ENCODE measurements around the gene RALGAPA1. TPM values are rescaled to one million over a fixed set of nuclear protein-coding genes. Genes with fewer than 3 reads are reported as not detected.

The RALGAPA1 gene
- total and polyA plus RNA-seq, 7 donors, result 10.2 to 89.9 (median 58.6) TPM

GRCh38 chr14:35578639-35579038, 230.5 kb downstream of the RALGAPA1 start:
- TF ChIP-seq POLR2AphosphoS5 (IDR thresholded peaks at IDR 0.05), result no peak
- TF ChIP-seq EP300 (IDR thresholded peaks at IDR 0.05), result no peak
- no peak for TF ChIP-seq POLR2A (IDR thresholded peaks at IDR 0.05)
- TF ChIP-seq CTCF (IDR thresholded peaks at IDR 0.05), result no peak
- Histone ChIP-seq H3K4me3 (no peak overlapping the region), H3K27ac (no peak overlapping the region), H3K9me3 (no peaks in the 10 kb centered on the region), H3K4me1 (no peaks in the 10 kb centered on the region), H3K36me3 (peaks cover 0 to 5% (median 0%) of the 10 kb centered on the region in 4 donors), H3K27me3 (no peaks in the 10 kb centered on the region)
- intact Hi-C loops (cut with DNase I), result no loop called here
- no peak for DNase-seq

GRCh38 chr14:35578135-35578534, 231.0 kb downstream of the RALGAPA1 start:
- H3K27me3 ChIP-seq, result no peaks in the 10 kb centered on the region
- no peak for DNase-seq
- H3K27ac ChIP-seq, result no peak overlapping the region
- WGBS, 2 donors, result 91% methylated on average over 2 of the region's 2 CpGs
- TF ChIP-seq EP300 (IDR thresholded peaks at IDR 0.05), result no peak
- TF ChIP-seq CTCF (IDR thresholded peaks at IDR 0.05), result no peak
- TF ChIP-seq POLR2A (IDR thresholded peaks at IDR 0.05), result no peak
- no peak for TF ChIP-seq POLR2AphosphoS5 (IDR thresholded peaks at IDR 0.05)
- H3K36me3 ChIP-seq, result peaks cover 0 to 5% (median 0%) of the 10 kb centered on the region in 4 donors
- H3K4me1 ChIP-seq, result no peaks in the 10 kb centered on the region
- H3K4me3 ChIP-seq, result no peak overlapping the region
- no peaks in the 10 kb centered on the region for H3K9me3 ChIP-seq
- intact Hi-C loops (cut with DNase I), result no loop called here

GRCh38 chr14:35576856-35577255, 232.2 kb downstream of the RALGAPA1 start:
- intact Hi-C loops (cut with DNase I), result no loop called here
- Histone ChIP-seq H3K4me3 (no peak overlapping the region), H3K27me3 (no peaks in the 10 kb centered on the region), H3K27ac (no peak overlapping the region), H3K9me3 (no peaks in the 10 kb centered on the region), H3K36me3 (peaks cover 0 to 8% (median 0%) of the 10 kb centered on the region in 4 donors), H3K4me1 (no peaks in the 10 kb centered on the region)
- no peak for DNase-seq
- WGBS, 2 donors, result 98% methylated on average over 1 of the region's 1 CpG
- TF ChIP-seq POLR2A (IDR thresholded peaks at IDR 0.05) (no peak), CTCF (IDR thresholded peaks at IDR 0.05) (no peak), EP300 (IDR thresholded peaks at IDR 0.05) (no peak), POLR2AphosphoS5 (IDR thresholded peaks at IDR 0.05) (no peak)

- Histone ChIP-seq H3K27ac (no peak overlapping the region), H3K4me3 (no peak overlapping the region), H3K4me1 (no peaks in the 10 kb centered on the region), H3K36me3 (peaks cover 0 to 14% (median 0%) of the 10 kb centered on the region in 4 donors), H3K27me3 (no peaks in the 10 kb centered on the region), H3K9me3 (no peaks in the 10 kb centered on the region)
- no peak for TF ChIP-seq POLR2A (IDR thresholded peaks at IDR 0.05)
- no peak for TF ChIP-seq EP300 (IDR thresholded peaks at IDR 0.05)
- TF ChIP-seq POLR2AphosphoS5 (IDR thresholded peaks at IDR 0.05), result no peak
- no peak for TF ChIP-seq CTCF (IDR thresholded peaks at IDR 0.05)
- intact Hi-C loops (cut with DNase I), result no loop called here
- DNase-seq, result no peak
Measured at GRCh38 chr14:35576260-35576659, 232.8 kb downstream of the RALGAPA1 start.

- H3K4me1 ChIP-seq, result no peaks in the 10 kb centered on the region
- H3K4me3 ChIP-seq, result no peak overlapping the region
- DNase-seq, result no peak
- 64 to 79% methylated on average over 2 of the region's 2 CpGs for WGBS, 2 donors
- H3K9me3 ChIP-seq, result no peaks in the 10 kb centered on the region
- no peak overlapping the region for H3K27ac ChIP-seq
- H3K36me3 ChIP-seq, result peaks cover 0 to 16% (median 0%) of the 10 kb centered on the region in 4 donors
- no peak for TF ChIP-seq POLR2A (IDR thresholded peaks at IDR 0.05)
- TF ChIP-seq CTCF (IDR thresholded peaks at IDR 0.05), result no peak
- intact Hi-C loops (cut with DNase I), result no loop called here
- H3K27me3 ChIP-seq, result no peaks in the 10 kb centered on the region
Measured at GRCh38 chr14:35573911-35574310, 235.2 kb downstream of the RALGAPA1 start.

Data from sigmoid colon (tissue), 7 donors.